Neural cell (in vitro differentiated cells): ENCODE results near the gene UBE2F. TPM values are rescaled to one million over a fixed set of nuclear protein-coding genes. Genes with fewer than 3 reads are reported as not detected.

ENCODE experiments used
- H2AFZ ChIP-seq: fragments of 200-600, 300-800 bp; sonication (generic), shearing (Covaris generic); 2 replicates; pipeline ENCODE4 v1.6.0; 2014; ENCODE audit warnings: low read depth, mild to moderate bottlenecking, antibody characterized with exemption, low read length, moderate library complexity
- H3F3A ChIP-seq: fragments of 200-600 bp; shearing (Covaris generic); 2 replicates; pipeline ENCODE4 v1.6.1; 2016; ENCODE audit warnings: mild to moderate bottlenecking, moderate library complexity, mixed read lengths, antibody characterized with exemption, low read length; ENCODE audit not compliant: insufficient read depth, poor library complexity, severe bottlenecking
- H3K27ac ChIP-seq: fragments of 200-600, 300-800 bp; sonication (generic), shearing (Covaris generic); 2 replicates; pipeline ENCODE4 v1.5.1; 2014; ENCODE audit warnings: mild to moderate bottlenecking, low read length, moderate library complexity
- H3K27me3 ChIP-seq: fragments of 300-800, 200-600 bp; sonication (generic), shearing (Covaris generic); 2 replicates; pipeline ENCODE4 v1.6.0; 2014; ENCODE audit warnings: mild to moderate bottlenecking, low read depth, low read length, moderate library complexity; ENCODE audit not compliant: insufficient read depth
- H3K36me3 ChIP-seq: fragments of 300-800, 200-600 bp; sonication (generic), shearing (Covaris generic); 2 replicates; pipeline ENCODE4 v1.5.1; 2014; ENCODE audit warnings: mild to moderate bottlenecking, antibody characterized with exemption, low read length, moderate library complexity; ENCODE audit not compliant: insufficient read depth
- H3K4me2 ChIP-seq: fragments of 300-800, 200-600 bp; sonication (generic), shearing (Covaris generic); 2 replicates; pipeline ENCODE4 v1.6.0; 2014; ENCODE audit warnings: mild to moderate bottlenecking, low read length
- H3K4me3 ChIP-seq: fragments of 300-800, 200-600 bp; sonication (generic), shearing (Covaris generic); 2 replicates; pipeline ENCODE4 v1.5.1; 2014; ENCODE audit warnings: mild to moderate bottlenecking, low read length, moderate library complexity
- H3K79me2 ChIP-seq: fragments of 200-600 bp; shearing (Covaris generic); replicated peaks from 2 replicates; pipeline ENCODE4 v1.6.0; 2014; ENCODE audit warnings: mild to moderate bottlenecking, low read length, moderate library complexity; ENCODE audit not compliant: insufficient read depth
- H3K9ac ChIP-seq: fragments of 300-800, 200-600 bp; sonication (generic), shearing (Covaris generic); 2 replicates; pipeline ENCODE4 v1.6.1; 2016; ENCODE audit warnings: mild to moderate bottlenecking, low read length, mixed read lengths
- H3K9me2 ChIP-seq: fragments of 200-600 bp; shearing (Covaris generic); 2 replicates; pipeline ENCODE4 v1.6.1; 2016; ENCODE audit warnings: mild to moderate bottlenecking, low read length, mixed read lengths; ENCODE audit not compliant: insufficient read depth
- H3K9me3 ChIP-seq: fragments of 200-600, 300-800 bp; sonication (generic), shearing (Covaris generic); 2 replicates; pipeline ENCODE4 v1.6.1; 2016; ENCODE audit warnings: mild to moderate bottlenecking, mixed run types, low read length, moderate library complexity, mixed read lengths
- H4K20me1 ChIP-seq: fragments of 200-600 bp; shearing (Covaris generic); 2 replicates; pipeline ENCODE4 v1.6.1; 2016; ENCODE audit warnings: mild to moderate bottlenecking, mixed run types; ENCODE audit not compliant: insufficient read depth
- CTCF ChIP-seq: fragments of 450-650 bp; IDR thresholded peaks from 2 replicates; pipeline ENCODE4 v1.5.1; 2014; ENCODE audit warnings: antibody characterized with exemption, mild to moderate bottlenecking, moderate library complexity; ENCODE audit not compliant: poor library complexity, severe bottlenecking
- EP300 ChIP-seq: fragments of 450-650 bp; conservative IDR thresholded peaks from 2 replicates; pipeline ENCODE4 v1.6.1; 2014; ENCODE audit warnings: antibody characterized with exemption, mild to moderate bottlenecking, moderate library complexity; ENCODE audit not compliant: poor library complexity, severe bottlenecking
- EZH2 ChIP-seq: fragments of 200-600, 300-800 bp; shearing (Covaris generic), sonication (generic); IDR thresholded peaks from 2 replicates; pipeline ENCODE4 v1.6.1; 2014; ENCODE audit warnings: antibody characterized with exemption, low read length, borderline replicate concordance, mild to moderate bottlenecking; ENCODE audit not compliant: insufficient read depth, poor library complexity, severe bottlenecking
- MXI1 ChIP-seq: fragments of 450-650 bp; conservative IDR thresholded peaks from 2 replicates; pipeline ENCODE4 v1.6.1; 2014; ENCODE audit warnings: antibody characterized with exemption, mild to moderate bottlenecking; ENCODE audit not compliant: poor library complexity, severe bottlenecking
- POLR2AphosphoS5 ChIP-seq: IDR thresholded peaks from 2 replicates; pipeline ENCODE4 v1.6.1; 2012
- RAD21 ChIP-seq: fragments of 450-650 bp; conservative IDR thresholded peaks from 2 replicates; pipeline ENCODE4 v1.6.1; 2014; ENCODE audit warnings: antibody characterized with exemption, mild to moderate bottlenecking, moderate library complexity
- REST ChIP-seq: IDR thresholded peaks from 2 replicates; pipeline ENCODE4 v1.6.1; 2012; ENCODE audit warnings: borderline replicate concordance
- SMC3 ChIP-seq: fragments of 450-650 bp; conservative IDR thresholded peaks from 2 replicates; pipeline ENCODE4 v1.6.1; 2014; ENCODE audit warnings: antibody characterized with exemption, mild to moderate bottlenecking, moderate library complexity; ENCODE audit not compliant: poor library complexity
- TAF1 ChIP-seq: IDR thresholded peaks from 2 replicates; pipeline ENCODE4 v1.6.1; 2012; ENCODE audit warnings: low read depth
- polyA minus RNA-seq: library from RNA; depleted of rRNA, polyadenylated mRNA; stranded (reverse); fragments of >200 nt; gene quantifications from 2 replicates; pipeline ENCODE4 v1.2.3, GENCODE V29; 2014
- polyA plus RNA-seq: library from polyadenylated mRNA; depleted of rRNA; stranded (reverse); fragments of >200 nt; gene quantifications from 2 replicates; pipeline ENCODE4 v1.2.3, GENCODE V29; 2014

Gene UBE2F
- polyA plus RNA-seq: 65.7 and 94.1 TPM in 2 replicates
- 51.4 and 80.1 TPM in 2 replicates for polyA minus RNA-seq

- no peaks in the 10 kb centered on the region for H3K9me3 ChIP-seq
- no peaks in the 10 kb centered on the region for H3F3A ChIP-seq
- peak within 1 kb of the TSS; percentile 93 for H2AFZ ChIP-seq
- peaks cover 45% of the 10 kb centered on the region for H3K79me2 ChIP-seq
- no peaks in the 10 kb centered on the region for H3K9me2 ChIP-seq
- no peaks in the 10 kb centered on the region for H3K36me3 ChIP-seq
- peak within 1 kb of the TSS; percentile 91 for H3K4me3 ChIP-seq
- no peaks in the 10 kb centered on the region for H3K27me3 ChIP-seq
- H3K27ac ChIP-seq: peak within 1 kb of the TSS; percentile 33
- TF ChIP-seq RAD21 (peak; percentile 35), CTCF (no peak), REST (no peak), POLR2AphosphoS5 (peak; percentile 85), MXI1 (peak; percentile 88), TAF1 (no peak), EZH2 (no peak), SMC3 (peak; percentile 47), EP300 (peak; percentile 61)
- peak within 1 kb of the TSS; percentile 77 for H3K9ac ChIP-seq
- H4K20me1 ChIP-seq: no peaks in the 10 kb centered on the region
- H3K4me2 ChIP-seq: peak within 1 kb of the TSS; percentile 83
Observed at GRCh38 chr2:237966565-237967462, at the start of gene UBE2F. UBE2F (plus strand) TSS chr2:237967014; CDS start chr2:237973108, 6,094 bp downstream.

- no peaks in the 10 kb centered on the region for H3K9me2 ChIP-seq
- no peak overlapping the region for H3K4me2 ChIP-seq
- no peaks in the 10 kb centered on the region for H3K27me3 ChIP-seq
- no peaks in the 10 kb centered on the region for H3F3A ChIP-seq
- H3K4me3 ChIP-seq: no peak overlapping the region
- no peaks in the 10 kb centered on the region for H4K20me1 ChIP-seq
- TF ChIP-seq MXI1 (no peak), EP300 (no peak), REST (no peak), CTCF (no peak), TAF1 (no peak), EZH2 (no peak), POLR2AphosphoS5 (no peak), RAD21 (no peak), SMC3 (no peak)
- H3K27ac ChIP-seq: no peak overlapping the region
- H3K9ac ChIP-seq: no peak overlapping the region
- no peaks in the 10 kb centered on the region for H3K36me3 ChIP-seq
- H3K79me2 ChIP-seq: no peaks in the 10 kb centered on the region
- H2AFZ ChIP-seq: no peak overlapping the region
- no peaks in the 10 kb centered on the region for H3K9me3 ChIP-seq
Observed at GRCh38 chr2:237917696-237918374, 49.0 kb upstream of the UBE2F start.
